ENCODE results near the gene PCNX2.
A peak's percentile ranks its signal among the peaks of the same experiment; 100 is the strongest.
"Not testable (repeated sequence)": the region's sequence is repeated elsewhere in the genome, so short reads cannot be mapped to it uniquely, and the experiment has no call there.

PCNX2 gene

DNA sequence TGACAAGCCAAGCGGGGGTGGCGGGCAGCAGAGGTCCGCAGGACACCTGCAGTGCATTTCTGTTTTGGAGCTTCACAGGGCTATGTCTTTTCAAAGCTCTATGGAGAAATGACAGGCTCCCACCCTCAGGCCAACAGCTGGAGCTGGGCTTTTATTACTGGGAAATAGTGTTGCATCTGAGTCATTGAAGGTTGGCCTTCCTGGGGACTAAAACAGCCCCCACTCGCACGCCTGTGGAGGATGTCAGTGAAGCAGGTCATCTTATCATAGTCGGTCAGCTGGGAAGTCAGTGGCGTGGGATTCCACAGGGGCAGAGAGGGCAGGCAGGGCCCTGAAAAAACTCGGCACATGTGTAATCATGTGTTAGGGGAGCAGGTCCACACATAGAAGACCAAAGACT is 289.8 kb downstream of the PCNX2 start:
- DNase-seq = peak; percentile 23

DNA sequence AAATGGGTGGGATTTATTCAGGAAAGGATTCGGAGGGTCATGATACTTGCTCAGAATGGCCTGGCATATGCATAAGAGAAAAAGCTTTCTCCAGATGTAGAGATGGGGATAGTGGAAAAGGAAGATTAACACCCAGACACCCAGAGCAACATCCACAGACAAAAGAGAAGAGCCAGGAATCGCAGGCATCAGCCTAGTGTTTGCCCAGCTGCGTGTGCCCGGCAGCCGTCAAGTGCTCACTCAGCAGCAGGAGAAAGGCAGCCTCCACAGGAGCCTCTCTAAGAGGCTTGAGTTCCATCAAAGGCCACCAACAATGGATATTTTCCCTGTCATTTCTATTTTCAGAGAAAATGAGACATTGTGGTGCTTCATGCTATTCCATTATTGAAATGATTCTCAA is 290.4 kb downstream of the PCNX2 start:
- DNase-seq = no peak

DNA sequence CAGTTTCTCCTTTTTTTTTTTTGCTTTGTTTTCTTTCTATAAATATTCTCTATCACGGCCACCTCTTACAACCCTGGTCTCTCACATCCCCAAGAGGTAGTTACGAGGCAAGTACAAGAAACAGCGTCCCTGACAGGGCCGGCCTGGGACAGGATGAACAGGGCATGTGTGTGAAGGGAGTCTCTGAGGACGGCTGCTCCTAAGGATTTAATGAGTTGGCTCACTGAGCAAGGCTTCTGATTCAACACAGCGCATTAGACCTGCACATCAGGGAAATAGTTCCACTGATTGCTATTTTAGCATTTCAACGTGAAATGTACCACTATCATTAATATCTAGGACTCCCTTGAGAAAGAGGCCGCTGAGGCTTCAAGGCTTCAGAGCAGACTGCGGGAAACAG is 291.1 kb downstream of the PCNX2 start:
- DNase-seq = no peak

DNA sequence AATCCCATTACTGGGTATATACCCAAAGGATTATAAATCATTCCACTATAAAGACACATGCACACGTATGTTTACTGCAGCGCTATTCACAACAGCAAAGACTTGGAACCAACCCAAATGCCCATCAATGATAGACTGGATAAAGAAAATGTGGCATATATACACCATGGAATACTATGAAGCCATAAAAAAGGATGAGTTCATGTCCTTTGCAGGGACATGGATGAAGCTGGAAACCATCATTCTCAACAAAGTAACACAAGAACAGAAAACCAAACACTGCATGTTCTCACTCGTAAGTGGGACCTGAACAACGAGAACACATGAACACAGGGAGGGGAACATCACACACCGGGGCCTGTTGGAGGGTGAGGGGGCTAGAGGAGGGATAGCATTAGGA is 291.9 kb downstream of the PCNX2 start:
- DNase-seq = not testable (repeated sequence)

DNA sequence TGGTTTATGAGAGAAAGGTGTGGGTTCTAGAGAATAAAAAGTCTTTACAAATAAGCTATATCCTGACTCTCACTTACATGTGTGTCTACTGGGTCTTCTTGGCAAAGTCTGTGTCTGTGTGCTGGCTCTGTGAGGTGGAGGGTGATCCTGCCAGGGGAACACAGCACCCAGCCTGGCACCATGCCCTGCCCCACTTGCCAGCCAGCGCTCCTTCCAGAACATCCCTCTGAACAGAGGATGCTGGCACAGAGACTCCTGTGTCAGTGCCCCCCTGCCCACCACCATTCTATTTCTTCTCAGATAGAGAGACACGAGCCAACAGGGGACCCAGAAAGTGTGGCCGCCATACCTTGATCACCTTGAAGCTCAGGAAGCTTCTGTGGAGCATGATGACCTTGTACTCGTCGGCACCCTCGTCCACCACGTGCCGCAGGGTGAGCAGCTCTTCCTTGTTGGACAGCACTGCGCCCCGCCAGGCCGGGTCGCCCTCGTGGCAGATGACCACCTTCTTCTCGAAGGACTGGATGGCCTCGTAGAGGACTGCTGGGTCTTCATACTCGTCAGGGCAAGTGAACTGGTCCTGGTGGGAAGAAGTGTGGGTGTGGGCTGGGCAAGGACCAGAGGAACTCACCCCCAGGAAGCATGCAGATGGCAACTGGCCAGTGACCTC is 295.4 kb downstream of the PCNX2 start:
- DNase-seq = no peak

DNA sequence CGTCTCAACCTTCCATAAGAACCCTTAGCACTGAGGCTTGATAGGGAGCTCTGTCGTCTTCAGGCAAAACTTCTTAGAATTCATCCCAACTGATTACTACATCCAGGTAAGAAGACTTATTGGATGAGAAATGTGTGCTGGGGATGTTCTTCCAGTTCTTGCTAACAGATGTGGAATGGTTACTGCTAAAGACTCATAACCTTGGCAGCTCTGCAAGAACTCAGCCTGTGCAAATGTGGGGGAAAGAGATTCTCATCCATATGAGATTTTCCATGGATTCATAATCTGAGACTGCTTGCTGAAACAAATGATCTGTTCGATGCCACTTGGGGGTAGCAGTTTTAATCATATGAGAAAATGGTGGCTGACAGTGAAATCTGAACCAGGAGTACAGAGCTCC is 296.9 kb downstream of the PCNX2 start:
- DNase-seq = no peak

DNA sequence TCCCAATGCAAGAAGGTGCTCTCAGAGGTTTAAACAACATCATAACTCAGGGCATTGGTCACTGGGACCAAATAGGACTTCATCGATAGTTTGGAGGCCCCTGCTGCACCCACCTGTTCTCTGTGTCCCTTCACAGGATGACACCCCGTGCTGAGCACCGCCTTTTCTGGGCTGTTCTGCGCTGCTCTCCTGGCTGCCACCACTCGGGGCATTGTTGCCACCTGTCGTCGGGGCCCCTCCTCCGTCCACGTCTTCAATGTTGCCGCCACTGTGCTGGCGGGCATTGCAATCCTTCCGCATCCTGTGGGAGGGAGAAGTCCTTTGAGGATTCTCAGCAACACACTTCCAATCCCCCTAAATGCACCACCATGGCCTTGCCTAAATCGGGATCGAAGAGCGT is 297.4 kb downstream of the PCNX2 start:
- DNase-seq = no peak

DNA sequence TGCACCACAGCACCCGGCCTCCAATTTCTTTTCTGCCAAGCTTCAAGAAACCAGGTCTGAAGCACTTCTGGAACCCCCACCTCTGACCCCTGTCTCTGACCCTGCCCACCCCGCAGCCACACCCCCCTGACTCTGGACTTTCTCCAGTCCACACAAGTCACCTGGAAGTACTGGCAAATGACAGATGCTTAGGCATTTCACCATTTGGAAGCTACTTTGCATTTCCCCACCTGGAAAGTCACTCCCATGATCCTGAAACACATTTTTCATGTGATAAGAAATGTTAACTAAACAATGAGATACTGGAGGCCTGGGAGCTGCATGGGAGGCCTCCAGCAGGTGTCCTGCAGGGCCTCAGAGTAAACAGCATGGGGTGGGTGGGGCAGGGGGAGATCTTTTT is 299.4 kb downstream of the PCNX2 start:
- no peak for DNase-seq

DNA sequence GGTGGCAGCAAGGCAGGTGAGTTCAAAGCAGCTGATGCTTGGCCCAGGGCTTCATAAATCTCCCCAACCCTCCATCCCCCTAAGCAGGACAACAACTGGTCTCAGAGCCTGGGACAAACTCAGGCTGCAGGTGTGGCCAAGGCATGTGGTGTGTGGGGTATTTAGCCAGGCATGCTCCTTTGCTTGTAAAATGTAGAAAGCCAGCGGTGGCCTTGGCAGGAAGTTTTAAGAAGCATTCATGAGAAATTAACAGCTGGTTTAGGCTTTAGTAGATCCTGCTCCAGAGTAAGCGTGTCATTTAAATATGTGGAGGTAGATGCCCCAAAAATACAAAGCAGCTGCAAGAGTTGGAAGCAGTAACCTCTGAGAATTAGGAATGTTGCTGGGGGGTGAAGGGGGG is 300.3 kb downstream of the PCNX2 start:
- no peak for DNase-seq

DNA sequence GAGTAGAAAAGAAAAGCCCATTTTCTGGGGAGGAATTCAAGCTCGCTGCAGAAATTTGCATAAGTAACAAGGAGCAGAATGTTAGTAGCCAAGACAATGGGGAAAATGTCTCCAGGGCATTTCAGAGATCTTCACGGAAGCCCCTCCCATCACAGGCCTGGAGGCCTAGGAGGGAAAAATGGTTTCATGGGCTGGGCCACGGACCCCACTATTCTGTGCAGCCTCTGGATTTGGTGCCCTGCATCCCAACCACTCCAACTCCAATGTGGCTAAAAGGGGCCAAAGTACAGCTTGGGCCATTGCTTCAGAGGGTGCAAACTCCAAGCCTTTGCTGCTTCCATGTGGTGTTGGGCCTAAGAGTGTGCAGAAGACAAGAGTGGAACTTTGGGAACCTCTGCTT is 302.0 kb downstream of the PCNX2 start:
- DNase-seq = no peak

DNA sequence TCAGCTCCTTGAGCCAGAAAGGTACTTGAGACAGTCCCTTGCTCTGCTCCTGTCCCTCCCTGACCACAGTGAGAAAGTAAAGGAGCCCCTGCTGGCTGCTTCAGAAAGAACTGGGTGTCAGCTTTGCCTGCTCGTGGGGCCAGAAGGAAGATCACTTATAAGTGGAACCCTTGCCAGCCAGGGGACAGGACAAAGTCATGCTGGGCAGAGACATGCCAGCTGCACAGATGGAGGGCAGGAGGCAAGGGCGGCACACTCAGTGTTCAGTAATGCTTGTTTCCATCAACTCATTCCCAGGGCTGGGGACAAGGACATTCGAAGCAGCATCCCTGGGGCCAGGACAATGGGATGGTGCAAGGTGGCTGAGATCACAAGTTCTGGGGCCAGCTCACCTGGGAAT is 303.3 kb downstream of the PCNX2 start:
- no peak for DNase-seq

DNA sequence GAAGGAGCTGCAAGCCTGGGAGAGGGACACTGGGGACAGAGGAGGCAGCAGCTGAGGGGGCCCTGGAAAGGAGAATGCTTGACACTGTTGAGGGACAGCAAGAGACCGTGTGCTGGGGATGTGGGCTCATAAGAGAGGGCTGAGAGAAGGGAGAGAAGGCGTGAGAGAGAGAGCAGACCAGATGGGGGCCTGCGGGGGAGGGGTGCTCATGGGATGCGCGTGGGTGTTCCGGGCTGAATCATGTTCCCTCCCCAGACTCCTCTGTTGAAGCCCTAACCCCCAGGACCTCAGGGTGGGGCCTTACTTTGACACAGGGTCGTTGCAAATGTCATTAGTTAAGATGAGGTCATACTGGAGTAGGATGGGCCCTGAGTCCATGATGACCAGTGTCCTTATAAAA is 304.3 kb downstream of the PCNX2 start:
- DNase-seq = no peak

DNA sequence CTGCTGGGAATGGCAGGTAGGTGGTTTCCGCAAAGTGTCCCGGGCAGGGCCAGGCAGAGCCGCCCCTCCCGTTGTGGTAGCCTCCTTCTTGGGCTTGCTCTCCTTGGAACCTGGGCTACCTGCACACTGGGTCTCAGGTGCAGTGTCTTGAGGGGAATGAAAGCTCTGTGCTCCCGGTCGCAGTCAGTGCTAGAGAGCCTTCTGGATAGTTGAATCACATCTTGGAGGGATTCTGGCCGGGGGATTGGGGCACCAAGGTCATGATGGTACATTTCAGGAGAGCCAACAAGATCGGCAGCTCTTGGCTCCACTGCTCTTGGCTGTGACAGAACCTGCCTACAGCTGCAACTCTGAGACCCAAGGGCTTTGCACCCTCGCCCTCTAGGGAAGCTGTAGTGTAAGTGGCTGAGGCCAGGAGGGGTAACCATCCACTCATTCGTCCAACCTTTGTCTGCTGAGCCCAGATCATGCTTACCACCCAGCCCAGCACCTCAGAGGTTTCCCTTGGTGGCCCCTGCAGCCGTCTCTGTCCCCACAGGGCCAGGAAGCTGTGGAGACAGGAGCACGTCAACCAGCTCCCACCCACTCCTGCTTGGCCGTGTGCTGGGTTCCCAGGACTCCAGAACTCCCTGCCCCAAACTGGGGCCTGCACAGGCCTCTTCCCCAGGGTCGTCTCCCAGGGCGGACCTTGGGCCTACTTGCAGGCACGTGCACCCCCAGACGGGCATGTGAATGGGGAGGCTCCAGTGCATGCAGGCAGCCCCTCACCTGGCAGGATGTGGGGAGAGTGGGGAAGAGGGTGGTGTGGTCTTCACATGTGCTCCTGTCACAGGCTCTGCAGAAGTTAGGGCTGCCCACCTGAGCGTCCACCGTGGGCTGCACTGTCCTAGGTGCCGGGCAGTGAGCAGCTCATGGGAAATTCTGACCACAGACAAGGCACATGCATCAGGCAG is 305.1 kb downstream of the PCNX2 start:
- no peak for DNase-seq

DNA sequence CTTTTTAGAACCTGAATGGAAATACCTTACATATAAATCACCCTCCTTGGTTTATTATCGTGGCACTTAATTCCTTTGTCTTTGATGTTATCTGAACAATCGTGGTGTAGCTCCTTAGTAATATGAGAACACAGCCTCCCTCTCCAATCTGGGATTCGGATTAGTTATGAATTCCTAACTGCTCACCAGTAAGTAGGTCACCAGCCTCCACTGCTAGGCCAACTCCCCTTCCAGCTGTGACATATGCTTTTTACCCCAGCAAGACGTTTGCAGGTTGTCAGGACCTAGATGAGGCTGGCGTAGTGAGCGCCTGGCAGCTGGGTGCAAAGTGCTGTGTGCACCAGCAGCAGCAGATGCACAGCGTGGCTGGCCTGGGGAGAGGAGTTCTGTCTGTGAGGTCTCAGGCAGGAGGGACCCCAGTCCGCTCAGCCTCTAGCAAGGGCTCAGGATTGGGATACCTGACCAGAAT is 306.9 kb downstream of the PCNX2 start:
- DNase-seq = peak; percentile 56

DNA sequence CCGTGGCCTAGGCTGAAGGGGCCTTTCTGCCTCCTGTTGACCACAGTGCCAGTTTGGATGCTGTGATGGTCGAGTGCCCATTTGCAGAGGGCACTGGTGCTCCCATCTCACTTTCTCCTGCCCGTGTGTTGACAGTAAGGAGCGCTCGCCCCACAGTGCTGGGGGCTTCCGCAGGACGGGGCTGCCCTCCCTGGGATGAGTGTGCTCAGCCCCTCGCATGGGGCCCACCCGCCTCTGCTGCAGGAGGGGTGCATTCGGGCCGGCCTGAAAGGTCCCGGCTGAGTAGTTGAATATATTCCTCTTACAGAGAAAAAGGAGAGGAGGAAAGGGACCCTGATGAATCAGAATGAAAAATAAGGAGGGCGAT is 307.8 kb downstream of the PCNX2 start:
- no peak for DNase-seq

DNA sequence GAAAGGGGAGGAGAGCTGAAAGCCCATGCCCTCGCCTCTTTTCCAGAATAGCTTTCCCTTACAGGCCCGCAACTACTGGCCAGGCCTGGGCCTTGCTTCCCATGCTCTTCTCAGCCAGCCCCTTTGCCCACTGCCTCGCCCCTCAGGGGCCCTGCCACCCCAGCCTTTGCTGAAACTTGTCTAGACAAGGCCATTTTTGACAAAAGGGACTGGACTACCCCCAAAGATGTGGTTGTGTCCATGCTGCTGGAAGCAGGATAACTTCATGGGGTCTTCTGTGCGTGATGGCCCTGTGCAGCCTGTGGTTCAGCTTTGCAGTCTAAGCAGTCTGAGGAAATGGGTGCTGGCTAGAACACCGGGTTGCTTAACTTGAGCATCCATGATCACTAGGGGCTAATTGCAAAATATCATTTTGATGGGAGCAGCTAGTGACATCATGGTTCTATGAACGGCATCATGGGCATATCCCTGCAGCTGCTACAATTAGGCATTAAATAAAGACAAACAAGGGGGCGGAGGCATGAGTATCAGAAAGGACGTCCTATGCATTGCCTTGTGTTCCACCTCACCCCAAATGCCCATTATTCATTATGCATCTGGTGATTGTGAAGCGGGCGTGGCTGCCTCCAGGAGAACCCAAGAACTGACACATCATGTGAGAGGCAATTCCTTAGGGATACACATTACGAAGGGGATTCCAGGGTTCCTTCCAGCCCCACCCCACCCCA is 308.3 kb downstream of the PCNX2 start:
- no peak for DNase-seq

DNA sequence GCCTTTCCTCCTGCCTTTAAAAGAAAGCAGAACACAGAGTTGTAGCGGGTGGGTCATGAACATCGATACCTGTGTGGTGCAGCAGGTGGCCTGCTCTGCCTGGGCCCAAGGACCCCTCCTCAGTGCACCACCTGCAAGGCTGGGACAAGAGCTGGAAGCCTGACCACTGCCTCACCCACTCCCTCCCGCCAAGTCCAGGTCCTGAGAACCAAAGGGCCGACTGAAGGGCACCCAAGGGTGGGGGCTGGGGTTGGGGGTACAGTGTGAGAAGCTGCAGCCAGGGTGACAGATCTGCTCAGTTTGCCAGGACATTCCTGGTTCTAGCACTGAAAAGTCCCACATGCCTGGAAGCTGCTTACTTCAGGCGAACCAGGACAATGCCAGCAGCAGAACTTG is 309.0 kb downstream of the PCNX2 start:
- no peak for DNase-seq

DNA sequence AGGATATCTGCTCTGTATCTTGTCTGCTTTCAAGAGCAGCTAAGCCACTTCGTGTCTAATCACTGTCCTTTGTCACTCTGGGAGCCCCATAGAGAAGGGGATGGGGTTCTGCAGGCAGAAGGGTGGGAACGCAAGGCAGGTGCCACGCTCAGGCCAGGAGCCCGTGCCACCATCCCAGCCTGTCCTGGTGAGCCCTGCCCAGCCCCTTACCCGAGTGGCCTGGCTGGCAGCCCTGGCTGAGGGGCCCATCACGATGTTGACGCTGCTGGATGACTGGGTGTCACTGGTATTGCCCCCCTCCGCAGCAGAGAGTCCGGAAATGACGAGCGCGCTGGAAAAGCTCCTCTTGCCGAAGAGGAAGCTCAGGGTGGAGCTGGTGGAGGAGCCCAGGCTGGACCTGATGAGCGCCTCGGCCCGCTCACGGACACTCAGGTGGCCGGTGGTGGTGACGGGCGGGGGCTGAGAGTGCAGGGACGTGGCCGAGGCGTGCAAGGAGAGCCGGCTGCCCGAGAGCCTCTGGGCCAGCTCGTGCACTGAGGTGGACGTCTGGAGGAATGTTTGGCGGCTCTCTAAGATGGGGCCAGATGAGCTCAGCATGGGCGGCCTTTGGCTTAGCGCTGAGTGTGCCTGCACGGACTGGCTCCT is 309.5 kb downstream of the PCNX2 start:
- DNase-seq = no peak

DNA sequence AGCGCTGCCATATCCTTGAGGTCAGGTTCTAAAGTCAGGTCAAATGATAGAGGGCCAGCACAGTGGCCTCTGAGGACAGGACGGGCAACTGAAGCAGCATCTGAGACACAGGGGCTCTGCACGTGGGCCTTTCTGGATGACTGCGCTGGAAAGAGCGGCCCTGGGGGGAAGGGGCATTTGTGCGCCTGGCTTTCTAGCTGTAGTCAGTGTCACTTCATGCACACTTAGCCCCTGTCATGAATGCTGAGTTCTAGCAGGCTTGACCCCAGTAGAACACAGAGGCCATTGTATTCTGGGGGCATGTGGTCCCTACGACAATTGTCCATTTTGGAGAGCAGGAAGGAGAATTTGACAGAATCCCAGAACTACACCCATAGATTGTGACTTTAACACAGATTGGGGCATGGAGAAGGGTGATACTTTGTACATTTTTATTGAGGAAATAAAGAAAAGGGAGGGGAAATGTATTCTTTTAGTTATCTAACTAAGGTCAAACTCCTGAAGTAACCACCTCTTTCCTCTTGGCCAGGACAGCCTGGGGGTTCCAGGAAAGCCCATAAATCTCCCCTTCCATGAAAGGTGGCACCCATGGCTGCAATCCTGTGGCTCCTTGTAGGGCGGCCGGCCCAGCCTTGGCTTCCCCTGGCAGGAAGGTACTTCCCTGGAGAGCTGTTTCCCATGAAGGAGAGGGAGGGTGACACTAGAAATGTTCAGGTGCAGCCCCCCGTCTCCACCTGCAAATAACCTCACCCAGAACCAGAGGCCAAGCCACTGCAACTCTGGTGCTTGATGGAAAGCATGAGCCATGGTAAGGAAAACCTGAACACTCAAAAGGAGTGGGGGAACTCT is 310.7 kb downstream of the PCNX2 start:
- no peak for DNase-seq

DNA sequence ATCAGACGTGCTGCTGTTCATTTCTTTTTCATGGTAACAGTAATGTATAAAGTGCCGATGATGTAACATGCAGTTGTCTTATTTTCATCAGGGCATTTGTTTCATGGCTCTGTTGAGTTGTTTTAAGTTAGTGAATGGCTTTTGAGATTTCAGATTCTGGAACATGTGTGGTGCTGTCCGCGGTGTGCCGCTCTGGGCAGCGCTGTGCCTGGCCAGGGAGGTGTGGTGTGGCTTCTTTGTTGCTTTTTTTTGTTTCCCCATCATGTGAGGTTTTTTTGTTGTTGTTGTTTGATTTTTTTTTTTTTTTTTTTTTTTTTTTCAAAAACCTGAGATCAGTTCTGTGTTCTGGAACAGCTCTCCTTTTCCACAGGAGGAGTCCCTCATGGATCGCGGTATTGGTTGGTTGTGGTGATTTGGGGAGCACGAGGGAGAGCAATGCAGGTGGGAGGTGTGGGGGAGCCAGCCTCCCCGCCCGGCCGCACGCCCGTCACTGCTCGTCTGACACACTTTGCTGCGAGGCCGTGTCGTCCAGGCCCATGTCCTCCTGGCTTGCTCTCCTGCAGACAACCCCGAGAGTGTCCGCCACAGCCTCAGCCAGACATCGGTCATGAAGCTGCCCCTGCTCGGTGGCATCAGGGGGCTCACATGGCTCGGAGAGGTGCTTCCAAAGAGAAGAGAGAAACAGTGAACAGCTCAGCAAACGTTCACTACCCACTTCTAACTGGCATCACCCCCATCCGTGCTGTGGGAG is 311.5 kb downstream of the PCNX2 start:
- DNase-seq = no peak

DNA sequence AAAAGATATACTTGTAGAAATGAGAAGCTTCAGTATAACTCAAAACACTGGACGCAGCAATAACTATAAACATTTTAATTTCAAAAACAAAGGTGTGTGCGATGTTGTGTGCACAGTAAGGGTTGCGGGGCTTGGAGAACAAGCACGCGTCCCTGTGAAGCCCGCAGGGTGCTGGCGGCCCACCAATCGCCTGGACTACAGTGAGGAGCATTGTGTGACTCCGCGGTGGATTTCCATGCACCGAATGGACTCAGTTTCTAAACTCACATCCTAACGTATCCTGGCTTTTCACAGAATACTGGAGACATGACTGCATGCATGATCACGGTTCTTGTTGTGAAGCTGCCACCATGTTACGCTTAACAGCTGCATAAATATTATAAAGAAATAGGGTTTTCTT is 312.1 kb downstream of the PCNX2 start:
- no peak for DNase-seq
